Endothelial cell (in vitro differentiated cells): ENCODE measurements around the gene KLHL41. TPM values are rescaled to one million over a fixed set of nuclear protein-coding genes. Genes with fewer than 3 reads are reported as not detected.

Experiments used
- DNase-seq: peaks from one replicate; pipeline ENCODE4 v3.0.0; 2021; ENCODE audit warnings: low spot score
- H3K27ac Mint-ChIP-seq: one replicate; pipeline ENCODE4 v1.8.0; 2021; ENCODE audit warnings: mixed read lengths, inconsistent platforms; ENCODE audit not compliant: unreplicated experiment
- H3K27me3 Mint-ChIP-seq: one replicate; pipeline ENCODE4 v1.8.0; 2021; ENCODE audit warnings: mild to moderate bottlenecking, moderate library complexity, mixed read lengths, inconsistent platforms; ENCODE audit not compliant: unreplicated experiment
- H3K36me3 Mint-ChIP-seq: one replicate; pipeline ENCODE4 v1.8.0; 2021; ENCODE audit warnings: mild to moderate bottlenecking, low read depth, mixed read lengths, inconsistent platforms; ENCODE audit not compliant: unreplicated experiment
- H3K4me1 Mint-ChIP-seq: one replicate; pipeline ENCODE4 v1.8.0; 2021; ENCODE audit warnings: mild to moderate bottlenecking, mixed read lengths, inconsistent platforms; ENCODE audit not compliant: unreplicated experiment
- H3K4me3 Mint-ChIP-seq: one replicate; pipeline ENCODE4 v1.8.0; 2021; ENCODE audit warnings: mild to moderate bottlenecking, mixed read lengths, inconsistent platforms; ENCODE audit not compliant: unreplicated experiment
- H3K9me3 Mint-ChIP-seq: one replicate; pipeline ENCODE4 v1.8.0; 2021; ENCODE audit warnings: mixed read lengths, inconsistent platforms; ENCODE audit not compliant: unreplicated experiment
- total RNA-seq: library from RNA; stranded (reverse); fragmentation: NEBNext Ultra II Directional; extraction: Animal tissue kit (Norgen Biotek cat#: 25700); gene quantifications from one replicate; pipeline ENCODE4 v1.2.1, GENCODE V29; 2021; ENCODE audit not compliant: unreplicated experiment
- TF ChIP-seq, protein P1 (sequence below): fragments of 200-600 bp; sonication (generic); IDR thresholded peaks from one replicate; pipeline ENCODE4 v1.5.0; 2021; ENCODE audit warnings: antibody characterized with exemption; ENCODE audit not compliant: unreplicated experiment

The KLHL41 gene
- total RNA-seq, 1 donor from 2014 or later = 0.10 TPM

DNA sequence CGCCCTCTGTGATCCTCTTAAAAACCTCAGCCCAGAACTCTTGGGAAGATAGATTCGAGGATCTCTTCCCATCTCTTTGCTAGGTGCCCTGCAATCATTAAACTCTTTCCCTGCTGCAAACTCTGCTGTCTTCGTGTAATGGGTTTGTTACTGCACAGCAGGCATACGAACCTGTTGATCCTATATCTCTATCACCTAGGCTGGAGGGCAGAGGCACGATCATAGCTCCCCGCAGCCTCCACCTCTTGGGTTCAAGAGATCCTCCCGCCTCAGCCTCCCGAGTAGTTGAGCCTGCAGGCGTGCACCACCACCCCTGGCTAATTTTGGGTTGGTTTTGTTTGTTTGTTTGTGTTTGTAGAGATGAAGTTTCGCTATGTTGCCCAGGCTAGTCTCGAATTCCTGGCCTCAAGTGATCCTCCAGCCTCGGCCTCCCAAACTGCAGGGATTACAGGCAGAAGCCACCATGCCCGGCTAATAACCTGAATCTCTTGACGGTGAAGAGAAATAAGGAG lies 30.7 kb upstream of the KLHL41 start:
- no peak for DNase-seq
- Mint-ChIP-seq H3K4me1 (peaks cover 3% of the 10 kb centered on the region), H3K27me3 (peaks cover 5% of the 10 kb centered on the region), H3K4me3 (peak overlapping the region; percentile 83), H3K27ac (peak overlapping the region; percentile 22), H3K9me3 (no peaks in the 10 kb centered on the region), H3K36me3 (no peaks in the 10 kb centered on the region)
- TF ChIP-seq, protein P1, sequence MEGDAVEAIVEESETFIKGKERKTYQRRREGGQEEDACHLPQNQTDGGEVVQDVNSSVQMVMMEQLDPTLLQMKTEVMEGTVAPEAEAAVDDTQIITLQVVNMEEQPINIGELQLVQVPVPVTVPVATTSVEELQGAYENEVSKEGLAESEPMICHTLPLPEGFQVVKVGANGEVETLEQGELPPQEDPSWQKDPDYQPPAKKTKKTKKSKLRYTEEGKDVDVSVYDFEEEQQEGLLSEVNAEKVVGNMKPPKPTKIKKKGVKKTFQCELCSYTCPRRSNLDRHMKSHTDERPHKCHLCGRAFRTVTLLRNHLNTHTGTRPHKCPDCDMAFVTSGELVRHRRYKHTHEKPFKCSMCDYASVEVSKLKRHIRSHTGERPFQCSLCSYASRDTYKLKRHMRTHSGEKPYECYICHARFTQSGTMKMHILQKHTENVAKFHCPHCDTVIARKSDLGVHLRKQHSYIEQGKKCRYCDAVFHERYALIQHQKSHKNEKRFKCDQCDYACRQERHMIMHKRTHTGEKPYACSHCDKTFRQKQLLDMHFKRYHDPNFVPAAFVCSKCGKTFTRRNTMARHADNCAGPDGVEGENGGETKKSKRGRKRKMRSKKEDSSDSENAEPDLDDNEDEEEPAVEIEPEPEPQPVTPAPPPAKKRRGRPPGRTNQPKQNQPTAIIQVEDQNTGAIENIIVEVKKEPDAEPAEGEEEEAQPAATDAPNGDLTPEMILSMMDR = no peak

DNA sequence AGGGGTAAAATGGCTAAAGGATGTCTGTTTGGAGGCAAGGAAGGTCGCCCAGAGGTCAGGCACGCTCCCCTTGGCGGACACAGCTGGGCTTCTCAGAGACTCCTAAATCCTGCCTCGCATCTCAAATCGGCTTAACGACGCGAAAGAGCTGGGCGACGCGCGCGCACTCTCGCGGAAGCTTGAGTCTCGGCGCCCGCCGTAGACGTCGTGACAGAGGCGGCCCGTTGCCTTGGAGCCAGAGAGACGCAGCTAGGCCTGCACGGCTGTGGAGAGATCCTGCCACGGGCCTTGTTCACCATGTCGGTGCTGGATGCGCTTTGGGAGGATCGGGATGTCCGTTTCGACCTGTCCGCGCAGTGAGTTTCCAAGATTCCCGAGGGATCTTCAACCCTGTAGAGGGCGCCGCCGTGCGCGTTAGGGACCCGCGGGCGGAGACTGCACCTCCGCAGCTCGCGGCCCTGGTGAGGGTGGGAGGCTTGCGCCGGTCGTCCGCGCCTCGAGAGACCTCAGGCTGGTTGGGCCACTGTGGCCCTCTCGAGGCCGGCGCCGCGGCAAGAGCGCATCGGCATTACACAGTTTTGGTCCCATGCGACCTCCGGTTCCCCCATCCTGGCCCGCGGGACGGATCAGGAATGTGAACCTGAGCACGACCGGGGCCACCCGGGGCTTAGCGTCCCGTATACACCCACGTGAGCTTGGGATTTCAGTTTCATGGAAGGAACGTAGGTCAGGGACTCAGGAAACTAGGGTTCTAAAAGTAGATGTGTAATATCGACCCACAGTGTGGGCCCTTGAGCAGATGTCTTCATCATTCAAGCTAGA lies 30.0 kb upstream of the KLHL41 start, which contains the start of gene BBS5:
Gene BBS5, plus strand, starts transcription at position 238 of the 822 bp plus-strand sequence. Its CDS starts 60 bp downstream, at position 298.
- TF ChIP-seq, protein P1 = no peak
- H3K27ac Mint-ChIP-seq = peak within 1 kb of the TSS; percentile 22
- H3K36me3 Mint-ChIP-seq = no peaks in the 10 kb centered on the region
- H3K27me3 Mint-ChIP-seq = peaks cover 5% of the 10 kb centered on the region
- DNase-seq = peak; percentile 71
- H3K9me3 Mint-ChIP-seq = no peaks in the 10 kb centered on the region
- H3K4me3 Mint-ChIP-seq = peak within 1 kb of the TSS; percentile 83
- peaks cover 3% of the 10 kb centered on the region for H3K4me1 Mint-ChIP-seq

DNA sequence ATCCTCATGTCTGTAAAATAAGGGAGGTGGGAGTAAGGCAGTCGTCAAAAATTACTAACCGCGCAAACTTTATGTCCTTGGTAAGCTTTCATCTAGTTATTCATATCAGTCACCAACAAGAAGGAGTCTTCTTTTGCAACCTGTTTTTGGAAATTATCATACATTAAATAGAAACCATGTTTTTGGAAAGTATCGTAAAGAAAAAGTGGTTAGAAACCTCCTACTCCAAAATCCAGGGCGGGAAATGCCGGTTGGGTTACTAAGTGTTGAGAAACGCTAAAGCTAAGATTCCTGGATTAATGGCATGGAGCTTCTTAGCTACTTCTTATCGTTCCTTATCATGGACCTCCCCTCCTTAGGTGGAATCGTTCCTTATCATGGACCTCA lies 29.4 kb upstream of the KLHL41 start:
- TF ChIP-seq, protein P1 = no peak
- Mint-ChIP-seq H3K27ac (no peak overlapping the region), H3K4me3 (peak overlapping the region; percentile 83), H3K4me1 (peaks cover 3% of the 10 kb centered on the region), H3K36me3 (no peaks in the 10 kb centered on the region), H3K9me3 (no peaks in the 10 kb centered on the region), H3K27me3 (peaks cover 5% of the 10 kb centered on the region)
- DNase-seq = no peak

DNA sequence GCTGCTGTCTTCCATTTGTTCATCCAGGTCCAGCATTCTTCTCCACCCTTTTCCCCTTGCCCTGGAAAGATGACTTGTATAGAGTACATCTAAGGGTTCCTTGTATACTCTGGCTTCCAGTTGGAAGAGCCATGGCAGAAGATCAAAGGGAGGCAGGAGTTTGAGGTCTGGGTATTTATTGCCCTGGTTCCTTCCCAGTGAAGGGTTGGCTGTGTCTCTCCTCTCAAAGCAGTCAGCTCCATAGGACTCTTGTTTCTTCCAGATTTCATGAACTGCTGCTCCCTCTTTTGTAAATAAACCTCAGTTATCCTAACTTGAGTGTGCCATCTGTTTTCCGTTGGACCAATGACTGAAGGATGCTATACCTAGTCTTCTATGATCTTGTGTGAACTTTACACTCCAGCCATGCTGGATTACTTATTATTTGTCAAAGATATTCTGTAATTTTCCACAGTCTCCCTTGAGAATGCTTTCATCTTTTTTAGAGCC lies 23.8 kb upstream of the KLHL41 start:
- H3K4me3 Mint-ChIP-seq = no peak overlapping the region
- DNase-seq = no peak
- H3K4me1 Mint-ChIP-seq = no peaks in the 10 kb centered on the region
- peaks cover 3% of the 10 kb centered on the region for H3K27me3 Mint-ChIP-seq
- H3K9me3 Mint-ChIP-seq = no peaks in the 10 kb centered on the region
- no peak overlapping the region for H3K27ac Mint-ChIP-seq
- no peaks in the 10 kb centered on the region for H3K36me3 Mint-ChIP-seq
- TF ChIP-seq, protein P1 = no peak

DNA sequence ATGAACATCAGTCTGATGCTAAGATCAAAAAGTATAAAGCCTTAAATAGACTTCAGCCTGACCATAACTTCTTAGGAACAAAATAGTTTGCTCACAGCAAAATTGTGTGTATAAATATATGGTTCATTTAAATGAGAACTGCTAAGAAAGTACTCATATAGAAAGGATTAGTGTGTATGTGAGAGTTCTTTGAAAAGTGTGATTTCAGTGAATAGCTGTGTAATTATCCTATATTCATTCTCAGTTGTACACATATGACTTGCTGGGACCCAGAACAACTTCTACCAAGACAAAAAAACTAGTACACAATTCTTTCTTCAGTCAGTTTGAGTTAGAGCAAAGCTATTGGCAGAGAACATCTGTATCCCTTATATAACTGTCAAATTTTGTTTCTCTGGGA lies 23.0 kb upstream of the KLHL41 start:
- no peaks in the 10 kb centered on the region for H3K4me1 Mint-ChIP-seq
- H3K4me3 Mint-ChIP-seq = no peak overlapping the region
- DNase-seq = no peak
- peaks cover 2% of the 10 kb centered on the region for H3K27me3 Mint-ChIP-seq
- H3K9me3 Mint-ChIP-seq = no peaks in the 10 kb centered on the region
- TF ChIP-seq, protein P1 = no peak
- H3K27ac Mint-ChIP-seq = no peak overlapping the region
- H3K36me3 Mint-ChIP-seq = no peaks in the 10 kb centered on the region
